Measurements from ENCODE around the gene MOB3A.

Gene MOB3A

GRCh38 chr19:2033115-2033824 lies 62.9 kb downstream of the MOB3A start:
- no peak for DNase-seq (ENCODE audit: low read depth)

DNA sequence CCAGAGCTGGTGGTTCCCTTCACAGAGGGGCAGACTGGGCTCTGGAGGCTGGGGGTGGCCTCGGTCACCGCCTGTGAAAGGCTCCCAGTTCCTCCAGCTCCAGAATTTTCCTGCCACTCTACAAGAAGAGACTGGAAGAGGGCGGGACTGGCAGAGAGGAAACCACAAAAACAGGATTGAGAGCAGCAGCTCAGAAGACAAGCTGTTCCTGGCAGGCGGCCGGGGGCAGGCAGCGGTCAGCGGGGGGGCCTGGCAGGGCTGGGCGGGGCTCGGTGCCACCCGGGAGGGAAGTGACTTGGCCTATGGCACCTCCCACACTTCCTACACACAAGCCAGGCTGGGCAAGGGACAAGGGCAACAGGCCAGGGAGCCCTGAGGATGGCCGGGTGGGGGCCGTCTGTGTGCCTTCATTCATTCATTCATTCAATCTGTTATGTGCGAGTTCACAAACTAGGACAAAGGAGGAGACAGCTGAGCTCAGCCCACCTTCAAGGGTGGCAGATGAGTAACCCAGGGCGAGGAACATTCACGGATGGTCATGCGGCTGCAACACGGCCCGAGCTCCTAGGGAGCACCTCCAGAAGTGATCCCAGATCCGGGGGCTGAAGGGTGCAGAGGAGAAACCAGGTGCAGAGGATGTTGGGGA lies 63.7 kb downstream of the MOB3A start:
- peak; percentile 84 for DNase-seq (ENCODE audit: low read depth)

DNA sequence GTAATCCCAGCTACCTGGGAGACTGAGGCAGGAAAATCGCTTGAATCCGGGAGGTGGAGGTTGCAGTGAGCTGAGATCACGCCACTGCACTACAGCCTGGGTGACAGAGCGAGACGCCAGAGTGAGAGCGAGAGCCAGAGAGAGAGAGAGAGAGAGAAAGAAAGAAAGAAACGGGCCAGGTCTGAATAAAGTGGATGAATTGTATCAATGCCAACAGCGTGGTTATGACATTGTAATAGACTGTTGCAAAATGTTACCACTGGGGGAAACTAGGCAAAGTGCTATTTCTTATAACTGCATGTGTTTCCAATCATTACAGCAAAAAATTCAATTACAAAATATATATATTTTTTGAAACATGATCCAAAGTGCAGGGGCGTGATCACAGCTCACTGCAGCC lies 68.8 kb downstream of the MOB3A start:
- DNase-seq (ENCODE audit: low read depth): peak; percentile 80

DNA sequence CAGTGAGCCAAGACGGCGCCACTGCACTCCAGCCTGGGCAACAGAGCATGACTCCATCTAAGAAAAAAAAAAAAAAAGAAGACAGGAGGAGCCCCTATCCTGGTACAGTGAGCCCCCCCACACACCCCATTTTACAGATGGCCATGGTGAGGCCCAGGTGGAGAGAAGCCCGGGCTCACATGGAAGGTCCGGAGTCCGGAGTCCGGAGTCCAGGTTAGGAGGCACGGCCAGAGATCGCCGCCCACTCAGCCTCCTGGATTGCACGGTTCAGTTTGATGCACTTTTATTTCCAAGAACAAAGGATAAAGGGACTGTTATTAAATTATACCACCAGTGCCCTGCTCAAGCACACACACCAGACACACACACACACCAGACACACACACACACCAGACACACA lies 69.4 kb downstream of the MOB3A start:
- DNase-seq (ENCODE audit: low read depth): no peak

DNA sequence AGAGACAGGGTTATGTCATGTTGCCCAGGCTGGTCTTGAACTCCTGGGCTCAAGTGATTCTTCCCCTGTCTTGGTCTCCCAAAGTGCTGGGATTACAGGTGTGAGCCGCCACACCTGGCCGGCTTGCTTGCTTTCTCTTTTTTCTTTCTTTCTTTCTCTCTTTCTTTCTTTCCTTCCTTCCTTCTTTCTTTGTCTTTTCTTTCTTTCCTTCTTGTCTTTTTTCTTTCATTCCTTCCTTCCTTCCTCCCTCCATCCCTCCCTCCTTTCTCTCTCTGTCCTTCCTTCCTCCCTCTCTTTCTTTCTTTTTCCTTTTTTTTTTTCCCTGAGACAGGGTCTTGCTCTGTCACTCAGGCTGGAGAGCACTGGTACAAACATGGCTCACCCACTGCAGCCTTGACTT lies 73.8 kb downstream of the MOB3A start:
- DNase-seq (ENCODE audit: low read depth): no peak

DNA sequence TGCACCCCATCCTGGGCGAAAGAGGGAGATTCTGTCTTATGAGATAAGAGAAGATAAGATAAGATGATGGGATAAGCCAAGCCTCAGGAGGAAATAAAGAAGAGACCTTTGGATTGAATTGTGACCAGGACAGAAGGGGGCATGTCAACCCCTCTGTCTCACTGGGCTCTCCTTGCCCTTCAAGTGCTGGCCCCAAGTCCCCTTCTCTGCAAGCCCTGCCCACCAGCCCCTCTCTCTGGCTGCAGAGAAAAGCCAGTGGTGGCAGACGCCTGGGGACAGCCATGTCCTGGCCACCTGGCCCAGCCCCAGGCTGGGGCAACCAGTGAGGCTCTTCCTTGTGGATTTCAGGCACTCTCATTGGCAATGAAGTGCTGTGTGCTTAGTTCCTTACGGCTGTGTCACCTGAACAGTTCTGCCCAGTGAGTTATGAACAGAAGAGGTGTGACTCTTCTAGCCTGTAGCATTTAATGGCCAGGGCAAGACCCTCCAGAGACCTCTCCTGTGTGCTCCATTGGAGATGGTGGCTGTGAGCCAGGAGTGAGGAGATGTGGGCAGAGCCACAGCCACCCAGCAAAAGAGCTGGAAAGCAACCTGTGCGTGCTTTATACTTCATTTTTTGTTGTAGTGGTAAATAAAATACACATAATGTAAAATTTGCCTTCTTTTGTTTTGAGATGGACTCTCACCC lies 74.5 kb downstream of the MOB3A start:
- DNase-seq (ENCODE audit: low read depth): no peak

Data from iris pigment epithelial cell (primary cell).